Ishikawa (cell line): ENCODE results near the gene PTGS1.

Experiments used
- CEBPB ChIP-seq: IDR thresholded peaks from 2 replicates; pipeline ENCODE4 v1.6.1; 2012
- CREB1 ChIP-seq: IDR thresholded peaks from 2 replicates; pipeline ENCODE4 v1.6.1; 2012; ENCODE audit warnings: low read depth
- EGR1 ChIP-seq: IDR thresholded peaks from 2 replicates; pipeline ENCODE4 v1.6.1; 2012
- EP300 ChIP-seq: IDR thresholded peaks from 2 replicates; pipeline ENCODE4 v1.6.1; 2012; ENCODE audit warnings: borderline replicate concordance
- FOXM1 ChIP-seq: IDR thresholded peaks from 2 replicates; pipeline ENCODE4 v1.6.1; 2012; ENCODE audit warnings: low read depth, borderline replicate concordance
- NFIC ChIP-seq: IDR thresholded peaks from 2 replicates; pipeline ENCODE4 v1.6.1; 2012
- RAD21 ChIP-seq: IDR thresholded peaks from 2 replicates; pipeline ENCODE4 v1.6.1; 2012; ENCODE audit warnings: low read depth
- TAF1 ChIP-seq: IDR thresholded peaks from 2 replicates; pipeline ENCODE4 v1.6.1; 2012; ENCODE audit warnings: low read depth, mild to moderate bottlenecking
- TCF12 ChIP-seq: IDR thresholded peaks from 2 replicates; pipeline ENCODE4 v1.6.1; 2012; ENCODE audit warnings: low read depth
- TEAD4 ChIP-seq: IDR thresholded peaks from 2 replicates; pipeline ENCODE4 v1.6.1; 2012
- YY1 ChIP-seq: IDR thresholded peaks from 2 replicates; pipeline ENCODE4 v1.6.1; 2012; ENCODE audit warnings: low read depth
- ZBTB7A ChIP-seq: IDR thresholded peaks from 2 replicates; pipeline ENCODE4 v1.6.1; 2012; ENCODE audit warnings: low read depth
- TF ChIP-seq, protein P1 (sequence below): IDR thresholded peaks from 2 replicates; pipeline ENCODE4 v1.6.1; 2012; ENCODE audit warnings: low read depth, mild to moderate bottlenecking
- TF ChIP-seq, protein P2 (sequence below): IDR thresholded peaks from 2 replicates; pipeline ENCODE4 v1.6.1; 2012
- TF ChIP-seq, protein P3 (sequence below): IDR thresholded peaks from 2 replicates; pipeline ENCODE4 v1.6.1; 2012

PTGS1 gene

GRCh38 chr9:122355336-122355875 lies 15.4 kb upstream of the PTGS1 start:
- TF ChIP-seq RAD21 (no peak), TCF12 (no peak), FOXM1 (no peak), ZBTB7A (no peak)
- TF ChIP-seq, protein P1, sequence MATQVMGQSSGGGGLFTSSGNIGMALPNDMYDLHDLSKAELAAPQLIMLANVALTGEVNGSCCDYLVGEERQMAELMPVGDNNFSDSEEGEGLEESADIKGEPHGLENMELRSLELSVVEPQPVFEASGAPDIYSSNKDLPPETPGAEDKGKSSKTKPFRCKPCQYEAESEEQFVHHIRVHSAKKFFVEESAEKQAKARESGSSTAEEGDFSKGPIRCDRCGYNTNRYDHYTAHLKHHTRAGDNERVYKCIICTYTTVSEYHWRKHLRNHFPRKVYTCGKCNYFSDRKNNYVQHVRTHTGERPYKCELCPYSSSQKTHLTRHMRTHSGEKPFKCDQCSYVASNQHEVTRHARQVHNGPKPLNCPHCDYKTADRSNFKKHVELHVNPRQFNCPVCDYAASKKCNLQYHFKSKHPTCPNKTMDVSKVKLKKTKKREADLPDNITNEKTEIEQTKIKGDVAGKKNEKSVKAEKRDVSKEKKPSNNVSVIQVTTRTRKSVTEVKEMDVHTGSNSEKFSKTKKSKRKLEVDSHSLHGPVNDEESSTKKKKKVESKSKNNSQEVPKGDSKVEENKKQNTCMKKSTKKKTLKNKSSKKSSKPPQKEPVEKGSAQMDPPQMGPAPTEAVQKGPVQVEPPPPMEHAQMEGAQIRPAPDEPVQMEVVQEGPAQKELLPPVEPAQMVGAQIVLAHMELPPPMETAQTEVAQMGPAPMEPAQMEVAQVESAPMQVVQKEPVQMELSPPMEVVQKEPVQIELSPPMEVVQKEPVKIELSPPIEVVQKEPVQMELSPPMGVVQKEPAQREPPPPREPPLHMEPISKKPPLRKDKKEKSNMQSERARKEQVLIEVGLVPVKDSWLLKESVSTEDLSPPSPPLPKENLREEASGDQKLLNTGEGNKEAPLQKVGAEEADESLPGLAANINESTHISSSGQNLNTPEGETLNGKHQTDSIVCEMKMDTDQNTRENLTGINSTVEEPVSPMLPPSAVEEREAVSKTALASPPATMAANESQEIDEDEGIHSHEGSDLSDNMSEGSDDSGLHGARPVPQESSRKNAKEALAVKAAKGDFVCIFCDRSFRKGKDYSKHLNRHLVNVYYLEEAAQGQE, result no peak

GRCh38 chr9:122356627-122357026 lies 14.2 kb upstream of the PTGS1 start:
- TF ChIP-seq ZBTB7A (no peak), RAD21 (no peak), TEAD4 (no peak), NFIC (no peak), TCF12 (no peak), FOXM1 (no peak), CEBPB (no peak), CREB1 (no peak), TAF1 (no peak), EGR1 (no peak), YY1 (no peak), EP300 (no peak)
- TF ChIP-seq, protein P1, result no peak
- TF ChIP-seq, protein P2, sequence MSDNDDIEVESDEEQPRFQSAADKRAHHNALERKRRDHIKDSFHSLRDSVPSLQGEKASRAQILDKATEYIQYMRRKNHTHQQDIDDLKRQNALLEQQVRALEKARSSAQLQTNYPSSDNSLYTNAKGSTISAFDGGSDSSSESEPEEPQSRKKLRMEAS, result no peak
- TF ChIP-seq, protein P3, sequence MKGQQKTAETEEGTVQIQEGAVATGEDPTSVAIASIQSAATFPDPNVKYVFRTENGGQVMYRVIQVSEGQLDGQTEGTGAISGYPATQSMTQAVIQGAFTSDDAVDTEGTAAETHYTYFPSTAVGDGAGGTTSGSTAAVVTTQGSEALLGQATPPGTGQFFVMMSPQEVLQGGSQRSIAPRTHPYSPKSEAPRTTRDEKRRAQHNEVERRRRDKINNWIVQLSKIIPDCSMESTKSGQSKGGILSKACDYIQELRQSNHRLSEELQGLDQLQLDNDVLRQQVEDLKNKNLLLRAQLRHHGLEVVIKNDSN, result no peak

- TF ChIP-seq EGR1, result no peak
- no peak for TF ChIP-seq YY1
- TF ChIP-seq, protein P3, result no peak
- no peak for TF ChIP-seq TCF12
- no peak for TF ChIP-seq ZBTB7A
- TF ChIP-seq CREB1, result no peak
- TF ChIP-seq CEBPB, result no peak
- TF ChIP-seq, protein P2, result no peak
- no peak for TF ChIP-seq TAF1
- no peak for TF ChIP-seq EP300
- no peak for TF ChIP-seq TEAD4
- no peak for TF ChIP-seq RAD21
- no peak for TF ChIP-seq NFIC
- TF ChIP-seq, protein P1, result no peak
- TF ChIP-seq FOXM1, result no peak
Measured at GRCh38 chr9:122360891-122361290, 9.9 kb upstream of the PTGS1 start.

GRCh38 chr9:122364117-122364782 lies 6.6 kb upstream of the PTGS1 start:
- no peak for TF ChIP-seq CEBPB
- TF ChIP-seq EP300, result no peak
- TF ChIP-seq TCF12, result no peak
- TF ChIP-seq ZBTB7A, result no peak
- no peak for TF ChIP-seq EGR1
- TF ChIP-seq TEAD4, result no peak
- no peak for TF ChIP-seq NFIC
- TF ChIP-seq FOXM1, result no peak
- TF ChIP-seq YY1, result no peak
- TF ChIP-seq TAF1, result no peak
- TF ChIP-seq RAD21, result no peak
- TF ChIP-seq, protein P3, result no peak
- TF ChIP-seq, protein P1, result no peak
- TF ChIP-seq CREB1, result no peak
- TF ChIP-seq, protein P2, result no peak
